Bronchial epithelial cell (primary cell): ENCODE measurements around the gene RNF224. TPM values are rescaled to one million over a fixed set of nuclear protein-coding genes. Genes with fewer than 3 reads are reported as not detected.

Experiments
- DNase-seq: peaks from one replicate; pipeline ENCODE4 v3.0.0-alpha.2; 2010; ENCODE audit warnings: low read depth
- FAIRE-seq: peaks from 2 replicates; lab custom pipeline; 2011; peaks lifted over from hg19 to GRCh38; lab: Jason Lieb, UNC
- H3K27me3 ChIP-seq: 2 replicates; pipeline ENCODE4 v1.5.1; 2011; ENCODE audit warnings: low read length; ENCODE audit not compliant: control insufficient read depth, insufficient read depth
- H3K36me3 ChIP-seq: 2 replicates; pipeline ENCODE4 v1.5.1; 2011; ENCODE audit warnings: low read length; ENCODE audit not compliant: control insufficient read depth, insufficient read depth
- H3K4me3 ChIP-seq: 2 replicates; pipeline ENCODE4 v1.5.1; 2011; ENCODE audit warnings: mild to moderate bottlenecking, low read depth, low read length, control low read depth
- total RNA-seq: library from RNA; depleted of rRNA; stranded (reverse); fragments of >200 nt; gene quantifications from 2 replicates; pipeline ENCODE4 v1.2.1, GENCODE V29; 2014
- TF ChIP-seq, protein P1 (sequence below): IDR thresholded peaks from 2 replicates; pipeline ENCODE4 v1.5.1; 2011; ENCODE audit warnings: mild to moderate bottlenecking, moderate library complexity, low read length, control low read depth, inconsistent platforms; ENCODE audit not compliant: insufficient read depth, severe bottlenecking

RNF224 gene
- total RNA-seq, 1 donor from 2014 or later: under 0.01 TPM

DNA sequence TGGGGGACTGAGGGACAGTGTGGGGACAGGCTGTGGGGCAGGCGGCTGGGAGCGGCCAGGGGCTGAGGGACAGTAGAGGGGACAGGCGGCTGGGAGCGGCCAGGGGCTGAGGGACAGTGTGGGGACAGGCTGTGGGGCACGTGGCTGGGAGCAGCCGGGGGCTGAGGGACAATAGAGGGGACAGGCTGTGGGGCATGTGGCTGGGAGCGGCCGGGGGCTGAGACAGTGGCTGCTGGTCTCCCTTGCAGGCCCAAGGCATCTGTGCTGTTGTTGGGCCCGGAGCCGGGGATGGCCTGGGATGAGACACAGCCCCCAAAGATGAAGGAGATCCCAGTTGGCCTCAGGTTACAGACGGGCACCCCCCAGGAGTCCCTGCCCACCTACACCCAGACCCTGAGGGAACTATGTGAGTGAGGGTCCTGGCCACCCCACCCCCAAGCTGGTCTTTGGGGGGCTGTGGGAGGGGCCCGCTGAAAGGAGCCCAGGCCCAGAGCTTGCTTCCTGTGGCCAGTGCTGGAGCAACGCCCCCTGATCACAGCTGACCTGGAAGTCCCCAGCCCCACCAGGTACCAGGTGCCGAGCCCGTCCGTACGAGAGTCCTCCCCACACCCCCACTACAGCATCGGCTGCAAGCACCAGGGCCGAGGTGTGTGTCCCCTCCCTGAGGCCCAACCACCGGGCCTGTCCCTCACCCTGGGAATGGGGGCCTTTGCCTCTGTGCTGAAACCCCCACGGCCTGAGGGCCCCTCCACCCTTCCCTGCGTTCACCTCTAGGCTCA is 24.4 kb downstream of the RNF224 start:
- no peaks in the 10 kb centered on the region for H3K27me3 ChIP-seq
- DNase-seq (no peak), FAIRE-seq (no peak)
- TF ChIP-seq, protein P1, sequence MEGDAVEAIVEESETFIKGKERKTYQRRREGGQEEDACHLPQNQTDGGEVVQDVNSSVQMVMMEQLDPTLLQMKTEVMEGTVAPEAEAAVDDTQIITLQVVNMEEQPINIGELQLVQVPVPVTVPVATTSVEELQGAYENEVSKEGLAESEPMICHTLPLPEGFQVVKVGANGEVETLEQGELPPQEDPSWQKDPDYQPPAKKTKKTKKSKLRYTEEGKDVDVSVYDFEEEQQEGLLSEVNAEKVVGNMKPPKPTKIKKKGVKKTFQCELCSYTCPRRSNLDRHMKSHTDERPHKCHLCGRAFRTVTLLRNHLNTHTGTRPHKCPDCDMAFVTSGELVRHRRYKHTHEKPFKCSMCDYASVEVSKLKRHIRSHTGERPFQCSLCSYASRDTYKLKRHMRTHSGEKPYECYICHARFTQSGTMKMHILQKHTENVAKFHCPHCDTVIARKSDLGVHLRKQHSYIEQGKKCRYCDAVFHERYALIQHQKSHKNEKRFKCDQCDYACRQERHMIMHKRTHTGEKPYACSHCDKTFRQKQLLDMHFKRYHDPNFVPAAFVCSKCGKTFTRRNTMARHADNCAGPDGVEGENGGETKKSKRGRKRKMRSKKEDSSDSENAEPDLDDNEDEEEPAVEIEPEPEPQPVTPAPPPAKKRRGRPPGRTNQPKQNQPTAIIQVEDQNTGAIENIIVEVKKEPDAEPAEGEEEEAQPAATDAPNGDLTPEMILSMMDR: no peak
- H3K4me3 ChIP-seq: no peak overlapping the region
- peaks cover 2% of the 10 kb centered on the region for H3K36me3 ChIP-seq

DNA sequence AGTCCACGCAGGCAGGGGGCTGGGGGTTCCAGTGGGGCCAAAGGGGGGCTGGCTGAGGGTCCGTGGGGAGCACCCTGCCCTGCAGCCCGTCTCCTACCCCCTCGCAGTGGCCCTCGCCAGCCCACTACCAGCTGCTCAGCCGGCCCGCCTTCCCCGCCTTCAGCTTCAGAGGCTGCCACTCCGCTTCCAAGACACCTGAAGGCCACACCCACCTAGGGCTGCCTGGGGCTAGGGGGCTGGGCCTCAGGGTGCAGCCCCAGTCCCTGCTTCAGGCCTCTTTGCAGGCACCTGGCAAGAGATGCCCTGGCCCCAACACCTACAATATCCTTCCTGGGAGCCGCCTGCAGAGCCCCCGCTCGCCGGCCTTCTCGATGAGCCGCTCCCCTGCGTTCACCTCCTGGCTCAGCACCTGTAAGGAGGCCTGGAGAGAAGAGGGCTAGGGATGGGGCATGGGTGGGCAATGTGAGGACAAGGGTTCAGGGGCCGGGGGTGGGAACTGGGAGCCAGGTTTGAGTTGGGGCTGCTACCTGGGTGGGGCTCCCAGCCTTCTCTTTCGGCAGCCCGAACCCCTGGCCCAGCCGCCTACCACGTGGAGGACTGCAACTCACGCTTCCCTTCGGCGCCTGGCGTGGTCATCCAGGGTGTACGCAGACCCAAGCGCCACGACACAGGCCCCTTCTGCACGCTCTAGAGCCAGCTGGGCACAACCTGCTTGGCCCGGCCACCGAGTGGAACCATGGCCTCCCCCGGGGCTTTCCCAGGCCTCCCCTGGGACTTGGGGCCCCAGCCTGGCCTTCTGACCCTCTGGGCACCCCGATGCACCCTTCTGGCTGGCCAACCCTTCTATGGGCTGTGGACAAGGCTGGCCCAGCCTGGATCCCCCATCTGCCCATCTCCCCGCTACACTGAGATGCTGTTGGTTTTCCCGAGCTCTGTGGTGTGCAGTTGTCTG is 25.5 kb downstream of the RNF224 start:
- DNase-seq: no peak
- H3K36me3 ChIP-seq: peaks cover 4% of the 10 kb centered on the region

DNA sequence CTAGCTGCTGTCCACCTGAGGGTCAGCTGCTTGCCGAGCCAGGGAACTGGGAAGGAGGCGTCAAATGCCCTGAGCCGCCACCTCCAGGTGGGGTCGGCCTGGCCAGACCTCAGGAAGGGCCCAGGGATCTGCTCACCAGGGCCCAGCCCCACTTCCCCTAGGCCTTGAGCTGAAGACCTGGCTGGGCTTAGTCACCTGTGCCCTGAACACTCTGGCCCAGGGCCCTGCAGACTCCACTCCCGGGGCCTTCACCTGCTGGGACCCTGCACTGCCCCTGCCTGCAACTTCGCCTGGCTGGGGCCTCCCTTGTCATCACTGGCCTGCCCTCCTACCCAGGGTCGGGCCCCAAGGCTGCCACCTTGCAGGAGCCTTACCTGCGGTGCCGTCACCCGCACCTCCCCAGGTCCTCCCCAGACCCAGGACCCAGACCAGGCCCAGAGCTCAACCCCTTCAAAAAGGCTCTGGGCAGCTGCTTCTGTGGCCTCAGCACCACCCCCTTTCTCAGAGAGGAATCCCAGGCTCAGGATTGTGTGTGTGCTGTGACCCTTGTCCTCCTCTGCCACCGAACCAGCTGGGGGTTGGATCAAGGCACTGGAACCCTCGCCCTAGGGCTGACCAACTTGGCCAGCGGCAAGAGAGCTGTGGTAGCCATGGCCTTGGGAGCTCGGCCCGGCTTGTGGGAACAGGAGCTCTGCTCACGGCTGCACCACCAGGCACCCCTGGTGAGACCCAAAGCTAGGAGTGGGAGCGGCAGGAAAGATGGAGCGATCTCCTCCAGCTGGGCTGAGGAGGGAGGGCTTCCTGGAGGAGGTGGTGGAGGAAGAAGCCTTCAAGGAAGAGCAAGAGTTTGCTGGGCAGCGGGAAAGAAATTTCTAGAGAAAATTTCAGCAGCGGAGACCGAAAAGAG is 26.7 kb downstream of the RNF224 start:
- DNase-seq (no peak), FAIRE-seq (no peak)
- Histone ChIP-seq H3K4me3 (peak overlapping the region; percentile 89), H3K36me3 (peaks cover 4% of the 10 kb centered on the region), H3K27me3 (no peaks in the 10 kb centered on the region)
- TF ChIP-seq, protein P1: no peak

More for the DNA sequence above, 25.5 kb downstream of the RNF224 start:
- TF ChIP-seq, protein P1: no peak
- Histone ChIP-seq H3K4me3 (no peak overlapping the region), H3K27me3 (no peaks in the 10 kb centered on the region)
- no peak for FAIRE-seq

DNA sequence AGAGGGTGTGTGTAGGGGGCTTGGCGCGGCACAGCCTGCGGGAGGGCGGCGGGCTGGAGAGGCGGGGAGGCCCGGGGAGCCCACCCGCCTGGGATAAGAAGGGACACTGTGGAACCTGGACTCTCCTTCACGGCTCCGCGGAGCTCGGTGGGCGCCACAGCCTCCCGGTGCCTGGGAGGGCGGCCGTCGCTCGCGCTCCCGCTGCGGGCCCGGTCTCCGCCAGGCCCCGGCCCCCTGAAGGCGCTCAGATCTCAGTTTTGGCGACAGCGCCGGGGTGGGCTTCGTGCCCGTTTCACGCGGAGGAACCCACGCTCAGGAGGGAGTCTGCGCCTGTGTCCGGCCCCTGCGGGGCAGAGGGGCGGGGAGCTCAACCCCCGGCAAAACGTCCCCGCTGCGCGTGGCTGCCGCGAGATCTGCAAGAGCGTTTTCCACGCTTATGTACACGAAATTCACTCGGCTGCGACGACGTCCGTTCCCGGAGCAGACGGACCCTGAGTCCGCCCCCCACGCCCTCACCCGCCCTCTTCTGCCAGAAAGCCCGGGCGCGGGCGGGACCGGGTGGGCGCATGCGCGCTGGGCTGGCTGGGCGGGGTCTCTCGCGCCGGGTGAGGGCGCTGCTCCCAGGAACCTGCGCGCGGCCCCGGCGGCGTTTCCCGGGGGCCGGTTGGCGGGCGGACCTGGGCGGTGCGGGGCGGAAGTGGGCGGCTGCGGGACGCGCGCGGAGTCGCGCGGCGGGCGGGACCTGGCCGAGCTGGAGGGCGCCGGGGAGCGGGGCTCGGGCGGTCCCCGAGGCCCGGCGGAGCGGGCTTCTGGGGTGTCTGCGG is 27.5 kb downstream of the RNF224 start, which contains the start of gene NELFB:
Gene NELFB (plus strand): TSS at position 704 of the 824 bp plus-strand sequence.
- no peaks in the 10 kb centered on the region for H3K27me3 ChIP-seq
- peak; percentile 48 for DNase-seq
- peak within 1 kb of the TSS; percentile 89 for H3K4me3 ChIP-seq
- no peak for FAIRE-seq
- TF ChIP-seq, protein P1: peak; percentile 9
- peaks cover 9% of the 10 kb centered on the region for H3K36me3 ChIP-seq
